SHP77 treated with DMSO at 0.1 percent for 48 hours (cell line): ENCODE data around the gene ZMYND10.

ENCODE experiments used
- DNase-seq: peaks from one replicate; lab custom pipeline; 2025; lab: John Stamatoyannopoulos, UW

The ZMYND10 gene

DNA sequence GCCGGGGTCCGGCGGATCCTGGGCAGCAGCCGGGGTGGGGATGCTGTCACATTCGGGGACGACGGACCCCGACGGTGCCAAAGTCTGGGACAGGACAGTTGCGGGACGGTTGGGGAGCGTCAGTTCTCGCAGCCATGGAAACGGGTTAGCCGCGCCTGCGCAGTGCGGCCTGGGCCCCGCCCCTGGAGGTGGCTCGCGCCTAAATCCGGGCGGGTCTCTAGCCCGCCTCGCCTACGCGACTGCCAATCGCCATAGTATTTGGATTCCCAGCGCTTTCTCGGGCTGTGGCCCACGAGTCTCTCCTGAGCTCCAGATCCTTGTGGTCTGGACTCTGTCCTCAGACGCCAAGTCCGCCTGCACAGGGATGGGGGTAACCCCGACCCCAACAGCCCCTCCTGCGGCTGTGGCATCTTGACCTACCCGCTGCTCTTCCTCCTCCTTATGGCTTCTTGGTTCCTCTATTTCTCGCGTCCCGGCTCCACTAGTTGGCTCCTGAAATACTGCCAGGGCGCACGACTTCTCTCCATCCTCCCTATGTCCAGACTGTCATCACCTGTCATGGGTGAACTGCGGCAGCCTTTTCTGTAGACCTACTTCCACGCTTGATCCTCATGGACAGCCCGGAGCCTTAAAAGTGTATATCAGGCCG, at the start of gene ZMYND10:
Gene ZMYND10 (minus strand): TSS at position 147 of the 649 bp plus-strand sequence. CDS start 153 bp downstream, outside the sequence.
- no peak for DNase-seq

DNA sequence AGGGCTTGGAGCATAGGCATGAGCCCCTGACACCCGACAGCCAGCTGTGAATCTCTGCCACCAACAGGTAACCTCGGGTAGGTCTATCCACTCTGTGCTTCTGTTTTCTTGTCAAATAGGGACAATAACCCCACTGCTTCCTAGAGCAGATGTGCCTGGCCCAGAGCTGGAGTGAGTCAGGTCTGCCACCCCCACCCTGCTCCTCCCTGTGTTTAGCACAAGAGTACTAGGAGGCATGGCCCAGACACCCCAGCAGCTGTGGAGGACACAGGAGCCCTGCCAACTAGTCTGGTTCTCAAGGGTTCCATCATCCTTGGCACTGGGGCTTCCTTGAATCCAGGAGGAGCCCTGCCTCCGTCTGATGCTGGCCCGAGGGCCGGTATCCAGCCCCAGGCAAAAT, 47.5 kb upstream of the ZMYND10 start:
- DNase-seq, result no peak

DNA sequence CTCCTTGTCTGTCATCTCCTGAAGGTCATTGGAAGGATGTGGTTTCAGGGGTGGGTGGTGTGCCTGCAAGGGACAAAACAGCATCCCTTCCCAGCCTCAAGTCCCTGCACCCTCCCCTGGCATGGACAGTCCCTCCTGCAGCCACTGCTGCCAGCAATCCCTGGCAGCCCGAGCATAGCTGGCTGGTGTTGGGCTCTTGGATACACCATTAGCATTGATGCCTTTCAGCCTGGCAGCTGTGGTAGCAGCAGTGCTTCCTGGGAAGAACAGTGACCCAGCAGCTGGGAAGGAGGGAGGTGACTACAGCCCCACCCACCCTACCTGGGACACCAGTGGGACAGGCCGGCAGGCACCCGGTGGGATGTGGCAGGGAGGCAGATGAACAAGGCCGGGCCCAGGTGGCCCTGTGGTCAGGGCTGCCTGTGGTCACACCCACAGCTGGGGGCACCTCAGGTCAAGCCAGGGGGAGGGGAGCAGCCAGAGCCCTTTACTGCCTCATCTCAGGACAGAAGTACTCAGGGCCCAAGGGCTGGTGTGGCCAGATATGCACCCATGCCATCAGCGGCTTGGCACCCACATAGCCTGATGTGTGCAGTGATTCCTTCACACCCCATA, 46.7 kb upstream of the ZMYND10 start:
- DNase-seq, result no peak

DNA sequence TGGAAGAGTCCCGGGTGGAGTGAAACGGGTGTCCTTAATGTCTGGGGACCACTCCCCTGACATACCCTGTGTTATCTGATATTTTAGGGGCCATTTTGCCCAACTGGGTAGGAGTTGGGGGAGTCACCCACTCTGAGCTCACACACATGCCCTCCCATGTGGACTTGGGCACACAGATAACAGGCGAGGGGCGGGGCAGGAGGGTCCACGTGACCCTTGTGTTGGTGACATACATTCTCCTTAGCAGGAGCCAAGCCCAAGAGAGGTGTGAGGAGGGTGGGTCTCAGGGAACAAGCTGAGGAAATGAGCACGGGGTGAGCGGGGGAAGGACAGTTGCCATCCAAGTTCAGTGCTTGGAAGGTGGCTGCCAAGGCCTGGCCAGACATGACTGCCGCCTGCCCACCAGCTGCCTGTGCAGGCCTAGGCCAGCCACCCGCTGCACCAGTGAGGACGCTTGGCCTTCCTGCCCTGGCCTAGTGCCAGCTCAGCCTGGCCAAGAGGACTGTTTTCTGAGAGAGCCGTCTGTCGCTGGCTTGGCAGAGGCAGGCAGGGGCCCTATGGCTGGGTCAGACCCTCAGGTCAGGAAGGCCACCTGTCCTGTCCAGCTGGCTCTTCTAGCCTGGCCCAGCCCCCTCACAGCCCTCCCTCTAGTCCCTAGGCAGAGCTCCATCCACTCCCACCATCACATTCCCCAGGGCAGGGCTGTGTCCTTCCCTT, 45.1 kb upstream of the ZMYND10 start:
- DNase-seq, result peak; percentile 76

DNA sequence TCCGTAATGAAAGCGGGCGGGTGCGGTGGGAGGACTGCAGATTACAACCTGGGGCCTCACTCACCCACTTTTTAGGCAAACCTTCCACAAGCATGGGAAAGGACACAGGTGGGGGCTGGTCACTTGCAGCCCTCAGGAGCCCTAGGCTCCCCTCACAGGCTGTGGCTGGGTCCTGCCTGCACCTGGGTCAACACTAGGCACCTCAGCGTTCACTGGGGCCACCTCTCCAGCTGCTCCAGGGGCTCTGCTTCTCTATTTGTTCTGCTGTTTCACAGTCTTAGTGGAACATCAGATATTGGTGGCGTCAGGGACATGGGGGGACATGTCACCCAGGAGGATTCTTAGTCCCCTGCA, 43.9 kb upstream of the ZMYND10 start:
- no peak for DNase-seq

DNA sequence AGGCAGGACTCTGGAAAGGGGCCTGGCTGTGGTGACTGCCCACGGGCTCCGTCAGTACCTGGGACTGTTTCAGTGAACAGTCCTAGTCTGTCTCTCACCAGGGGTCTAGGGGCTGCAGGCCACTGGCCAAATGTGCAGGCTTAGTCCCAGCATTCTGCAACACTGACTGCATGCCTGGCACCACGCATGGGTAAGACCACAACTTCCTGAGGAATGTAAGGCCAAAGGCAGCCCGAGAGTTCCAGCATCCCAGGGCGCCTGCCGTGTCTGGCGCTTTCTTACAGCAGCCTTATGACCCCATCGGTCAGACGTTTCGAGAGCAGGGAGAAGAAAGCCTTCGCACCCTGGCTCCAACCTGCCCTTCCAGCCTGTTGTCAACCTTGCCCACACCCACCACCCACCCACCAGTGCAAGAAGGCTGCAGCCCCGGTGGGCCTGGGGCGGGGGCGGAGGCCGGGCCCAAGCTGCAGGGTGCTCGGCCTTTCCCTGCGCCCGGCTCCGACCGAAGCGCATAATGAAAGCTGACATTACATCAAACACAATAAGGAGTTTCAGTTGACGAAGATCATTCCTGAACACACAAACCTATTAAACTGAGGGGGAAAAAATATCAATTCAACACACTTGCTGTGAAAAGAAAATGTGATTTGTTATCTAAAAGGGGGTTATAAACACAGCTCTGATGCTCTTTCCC, 43.3 kb upstream of the ZMYND10 start:
- no peak for DNase-seq

DNA sequence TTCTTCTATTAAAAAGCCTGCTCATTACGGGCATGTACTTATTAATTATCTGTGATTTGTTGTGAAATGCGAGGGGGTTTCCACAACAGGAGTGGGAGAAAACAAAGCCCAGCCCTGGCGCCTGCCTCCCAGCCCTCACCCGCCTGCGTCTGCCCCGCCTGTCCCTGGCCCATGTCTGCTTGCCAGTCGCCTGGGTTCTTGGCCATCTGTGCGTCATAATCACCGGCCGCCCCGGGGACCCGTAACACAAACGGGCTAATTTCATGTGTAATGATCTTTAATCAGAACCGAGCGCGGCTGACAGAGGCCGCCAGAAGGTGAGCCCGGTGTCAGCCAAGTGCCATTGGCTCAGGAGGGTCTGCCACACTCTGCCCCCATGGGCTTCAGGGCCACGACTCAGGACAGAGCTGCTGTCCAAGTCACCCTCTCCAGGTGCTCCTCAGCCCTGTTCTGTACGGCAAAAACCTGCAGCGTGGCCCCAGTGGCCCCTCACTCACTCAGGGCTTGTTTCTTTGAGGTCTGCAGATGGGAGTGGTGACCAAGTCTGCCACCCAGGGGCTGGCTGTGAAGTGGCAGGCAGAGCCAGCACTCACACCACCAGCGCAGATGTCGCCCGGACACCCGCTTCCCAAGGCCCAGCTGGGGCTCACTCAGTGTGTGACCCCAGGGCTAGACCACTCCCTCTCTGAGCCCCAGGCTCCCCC, 42.6 kb upstream of the ZMYND10 start:
- DNase-seq, result no peak

DNA sequence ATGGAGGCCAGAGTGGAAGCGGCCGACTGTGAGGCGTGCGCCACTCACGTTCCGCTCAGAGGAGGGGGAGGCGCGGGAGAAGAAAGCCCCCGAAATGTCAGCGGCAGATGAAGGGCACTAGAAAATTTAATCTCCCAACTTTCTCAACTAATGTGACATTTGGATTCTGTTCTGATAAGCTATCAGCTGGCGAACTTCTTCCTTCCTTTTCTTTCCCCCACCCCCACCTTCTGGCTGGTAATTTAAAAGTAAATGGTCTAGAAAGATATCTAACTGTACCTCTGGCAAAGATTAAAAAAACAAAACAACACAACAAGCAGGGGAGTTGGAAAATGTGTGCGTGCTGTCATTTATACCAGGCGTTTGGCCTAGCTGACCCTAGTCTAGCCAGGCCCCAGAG, 40.2 kb upstream of the ZMYND10 start:
- no peak for DNase-seq

DNA sequence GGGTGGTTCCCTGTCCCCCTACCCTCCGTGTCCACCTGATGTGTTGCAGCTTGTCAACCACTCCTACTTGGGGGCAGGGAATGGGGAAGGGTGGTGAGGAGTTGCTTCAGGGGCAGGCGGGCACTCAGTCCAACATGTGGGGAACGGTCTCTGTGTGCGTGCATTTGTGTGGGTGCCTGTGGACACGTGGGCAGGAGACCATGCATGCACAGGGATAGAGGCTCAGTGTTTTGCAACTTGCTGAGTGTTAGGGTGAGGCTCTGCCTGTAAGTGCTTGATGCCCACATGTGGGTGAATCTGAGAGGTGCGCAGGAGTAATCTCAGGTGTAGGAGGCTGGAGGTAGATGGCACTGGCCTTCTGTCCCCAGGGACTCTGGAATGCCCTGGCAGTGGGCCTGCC, 38.2 kb upstream of the ZMYND10 start:
- no peak for DNase-seq

DNA sequence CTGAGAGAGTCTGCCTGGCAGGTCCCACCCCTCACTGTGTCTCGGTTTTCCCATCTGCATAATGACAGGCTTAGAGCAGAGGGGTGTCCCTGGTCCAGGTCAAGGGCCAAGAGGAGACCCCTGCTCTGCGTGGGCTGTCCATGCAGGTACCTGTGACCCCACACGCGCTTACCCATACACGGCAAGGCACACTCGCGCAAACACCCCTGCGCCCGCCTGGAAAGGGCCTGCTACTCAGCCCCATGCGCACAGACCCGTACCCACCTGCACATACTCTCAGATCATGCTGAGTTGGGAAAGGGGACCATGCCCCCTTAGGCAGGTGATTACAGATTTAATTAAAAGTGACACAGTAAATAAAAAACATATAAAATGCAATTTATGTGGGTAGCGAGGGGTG, 37.2 kb upstream of the ZMYND10 start:
- DNase-seq, result no peak

DNA sequence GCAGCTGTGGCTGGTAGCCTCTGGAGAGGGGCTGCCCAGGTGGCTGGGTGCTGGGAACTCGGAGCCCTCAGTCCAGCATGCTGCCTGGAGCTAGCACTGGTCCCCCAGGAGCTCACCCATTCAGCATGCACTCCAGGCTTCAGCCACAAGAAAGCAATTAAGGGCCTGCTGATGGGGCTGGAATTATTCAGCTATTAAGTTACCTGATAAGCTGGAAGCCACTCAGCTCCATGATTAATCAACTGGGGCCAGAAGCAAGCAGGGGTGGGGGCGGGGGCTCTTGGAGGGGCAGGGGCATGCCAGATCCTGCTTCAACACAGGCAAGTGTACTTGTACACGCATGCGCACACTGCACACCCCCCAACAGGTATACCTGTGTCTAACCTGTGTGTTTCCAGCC, 35.9 kb upstream of the ZMYND10 start:
- DNase-seq, result no peak

DNA sequence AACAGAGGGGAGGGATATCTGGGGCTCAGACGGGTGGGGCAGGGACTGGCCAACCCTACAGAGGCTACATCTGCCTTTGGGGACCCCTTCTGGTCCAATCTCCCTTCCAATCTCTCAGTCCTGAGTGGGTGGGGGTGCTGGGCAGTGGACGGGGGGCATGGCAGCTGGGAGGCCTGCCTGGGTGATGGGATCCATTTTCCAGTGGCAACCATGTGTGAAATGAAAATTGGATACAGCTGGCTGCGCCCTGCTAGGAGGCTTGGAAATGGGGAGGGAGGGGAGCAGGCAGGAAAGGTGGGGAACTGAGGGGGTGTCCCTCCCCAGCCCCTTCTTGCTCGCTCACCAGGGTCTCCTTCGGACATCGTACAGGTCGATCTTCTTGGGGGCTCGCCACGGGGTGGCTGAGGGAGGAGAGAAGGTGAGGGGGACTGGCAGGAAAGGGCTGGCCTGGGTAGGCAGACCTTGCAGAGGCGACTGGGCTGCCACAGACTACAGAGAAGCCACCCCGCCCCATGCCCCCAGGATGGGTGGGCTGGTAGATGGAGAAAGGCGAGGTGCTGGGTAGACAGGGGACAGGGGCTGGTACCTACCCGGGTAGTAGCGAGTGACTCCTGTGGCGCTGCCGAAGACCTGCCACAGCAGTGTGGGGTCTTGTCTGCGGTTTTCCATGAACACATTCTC, 35.0 kb upstream of the ZMYND10 start:
- no peak for DNase-seq

DNA sequence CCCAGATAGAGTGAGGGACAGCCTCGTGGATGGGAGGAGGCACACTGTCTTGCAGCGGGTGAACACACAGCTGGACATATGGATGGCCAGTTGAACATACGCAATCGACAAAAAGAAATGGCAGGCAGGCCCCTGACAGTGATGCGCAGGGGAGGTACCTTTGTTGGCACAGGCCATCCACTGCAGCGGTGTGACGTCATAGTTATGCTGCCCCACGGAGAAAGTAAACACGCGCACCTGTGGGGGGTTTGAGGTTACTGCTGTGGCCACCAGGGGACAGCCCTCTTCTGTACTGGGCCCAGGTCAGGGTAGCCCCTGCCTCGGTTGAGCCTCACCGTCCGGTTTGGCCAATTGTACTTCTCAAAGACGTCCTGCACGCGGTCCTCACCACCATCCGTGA, 33.2 kb upstream of the ZMYND10 start:
- DNase-seq, result no peak

DNA sequence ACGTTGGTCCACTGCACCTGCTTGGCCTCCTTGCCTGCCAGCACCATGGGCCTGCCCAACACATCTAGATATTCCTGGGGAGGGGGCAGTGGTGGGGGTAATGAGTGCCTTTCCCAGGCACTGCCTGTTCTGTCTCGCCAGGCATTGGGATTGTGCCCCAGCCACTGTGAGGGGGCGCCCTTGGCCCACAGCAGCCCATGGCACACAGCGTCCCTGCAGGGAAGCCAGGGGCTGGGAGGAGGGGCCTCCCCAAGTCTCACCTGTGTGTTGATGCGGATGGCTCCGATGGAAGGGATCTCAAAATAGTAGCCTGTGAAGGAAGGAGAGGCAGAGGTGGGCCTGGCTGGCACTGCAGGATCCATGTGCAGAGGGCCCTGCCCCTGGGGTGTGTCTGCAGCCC, 32.5 kb upstream of the ZMYND10 start:
- no peak for DNase-seq

DNA sequence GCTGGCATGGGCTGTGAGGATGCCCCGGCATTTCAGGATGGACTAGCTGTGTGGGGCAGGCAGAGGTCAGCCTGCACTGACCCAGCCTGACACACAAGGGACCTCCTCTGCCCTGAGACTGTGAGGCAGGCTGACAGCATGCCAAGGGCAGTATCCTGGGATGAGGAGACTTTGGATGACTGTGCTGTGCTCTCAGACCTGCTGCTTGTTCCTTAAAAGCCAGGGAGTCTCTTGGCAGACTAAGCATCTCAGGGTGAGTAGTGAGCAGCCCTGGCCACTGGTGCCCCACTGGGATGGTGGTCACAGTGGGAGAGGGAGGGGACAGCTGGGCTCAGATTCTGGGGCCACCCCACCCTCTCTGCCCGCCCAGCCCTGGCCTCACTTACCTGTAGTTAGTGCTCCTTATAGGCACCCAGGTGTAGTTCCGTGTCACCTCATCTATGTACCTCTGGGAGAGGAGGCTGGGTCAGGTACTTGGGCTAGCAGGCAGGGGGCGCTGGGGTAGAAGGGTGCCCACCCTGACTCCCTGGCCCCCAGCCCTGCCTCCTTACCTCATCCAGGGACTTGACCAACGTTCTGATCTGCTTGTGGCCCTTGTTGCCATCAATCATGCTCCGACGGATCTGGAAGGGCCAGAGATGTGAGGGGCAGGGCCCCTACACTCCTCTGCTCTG, 29.9 kb upstream of the ZMYND10 start:
- no peak for DNase-seq

DNA sequence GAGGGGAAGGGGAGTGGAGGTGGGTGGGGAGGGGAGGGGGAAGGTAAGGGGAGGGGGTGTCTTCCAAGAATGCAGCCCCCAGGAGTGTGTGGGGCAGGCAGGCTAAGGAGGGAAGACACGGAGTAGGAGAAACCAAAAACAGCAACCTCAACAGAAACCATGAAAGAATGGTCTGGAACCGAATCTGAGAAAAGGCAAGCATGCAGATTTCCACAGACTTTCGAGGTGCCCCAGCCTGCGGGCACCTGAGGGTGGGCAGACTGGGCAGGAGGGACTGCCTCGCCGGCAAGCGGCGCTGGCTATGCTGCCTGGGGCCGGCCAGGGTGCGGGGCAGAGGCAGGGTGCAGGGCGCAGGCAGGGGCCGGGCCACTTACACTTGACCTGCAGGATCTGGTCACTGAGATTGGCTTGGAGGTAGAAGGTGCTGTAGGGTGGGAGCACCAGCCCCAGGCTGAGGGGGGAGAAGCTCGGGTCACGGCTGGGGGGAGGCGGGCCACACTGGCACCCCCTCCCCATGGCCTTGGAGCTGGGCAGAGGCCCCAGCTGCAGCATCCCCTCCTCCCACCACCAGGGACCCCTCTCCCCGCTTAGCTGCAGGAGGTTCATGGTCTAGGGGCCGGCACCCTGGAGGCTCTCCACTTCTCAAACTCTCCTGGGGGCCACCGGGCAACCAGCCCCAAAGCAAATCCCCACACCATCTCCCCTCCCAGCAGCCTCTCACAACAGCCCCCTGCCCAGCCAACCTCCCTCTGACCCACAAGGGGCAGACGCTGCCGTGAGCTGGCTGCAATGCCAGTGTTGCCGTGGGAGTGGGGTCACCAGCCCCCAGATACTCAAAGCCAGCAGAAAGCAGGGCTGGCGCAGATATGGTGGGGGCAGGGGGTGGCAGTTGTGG, 29.1 kb upstream of the ZMYND10 start:
- DNase-seq, result no peak

DNA sequence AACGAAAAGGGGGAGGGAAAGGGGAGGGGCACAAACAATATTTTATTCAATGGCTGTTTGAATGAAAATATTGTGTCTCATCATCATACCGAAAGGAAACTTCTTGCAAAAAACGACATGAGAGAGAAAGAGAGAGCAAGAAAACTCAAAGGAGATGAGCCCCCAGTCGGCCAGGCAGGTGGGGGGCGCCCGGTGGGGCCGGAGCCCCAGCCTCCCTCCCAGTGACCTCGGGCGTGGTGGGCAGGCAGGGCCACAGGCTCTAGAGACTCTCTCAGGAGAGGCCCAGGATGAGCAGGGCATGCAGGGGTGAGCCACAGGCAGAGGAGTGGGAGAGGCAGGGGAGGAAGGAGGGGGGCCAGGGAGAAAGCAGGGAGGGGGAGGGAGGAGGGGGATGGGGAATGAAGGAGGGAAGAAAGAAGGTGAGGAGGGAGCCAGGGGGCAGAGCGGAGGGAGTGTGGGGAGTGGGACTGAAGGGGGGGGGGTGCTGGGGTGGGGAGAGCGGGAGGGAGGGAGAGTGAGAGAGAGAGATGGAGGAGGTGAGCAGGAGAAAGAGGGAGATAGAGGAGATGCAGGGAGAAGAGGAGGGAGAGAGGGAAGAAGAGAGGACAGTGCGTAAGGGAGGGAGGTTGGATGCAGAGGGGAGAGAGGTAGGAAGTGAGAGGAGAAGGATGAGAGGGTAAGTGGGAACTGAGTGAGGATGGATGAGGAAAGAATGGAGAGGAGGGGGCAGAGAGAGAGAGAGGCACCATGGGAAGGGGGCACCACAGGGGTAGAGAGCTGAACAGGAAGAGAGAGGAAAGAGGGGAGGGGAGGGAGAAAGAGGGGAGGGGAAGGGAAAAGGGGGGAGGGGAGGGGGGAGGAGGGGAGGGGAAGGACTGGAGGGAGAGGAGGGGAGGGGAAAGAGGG, 27.9 kb upstream of the ZMYND10 start:
- no peak for DNase-seq

DNA sequence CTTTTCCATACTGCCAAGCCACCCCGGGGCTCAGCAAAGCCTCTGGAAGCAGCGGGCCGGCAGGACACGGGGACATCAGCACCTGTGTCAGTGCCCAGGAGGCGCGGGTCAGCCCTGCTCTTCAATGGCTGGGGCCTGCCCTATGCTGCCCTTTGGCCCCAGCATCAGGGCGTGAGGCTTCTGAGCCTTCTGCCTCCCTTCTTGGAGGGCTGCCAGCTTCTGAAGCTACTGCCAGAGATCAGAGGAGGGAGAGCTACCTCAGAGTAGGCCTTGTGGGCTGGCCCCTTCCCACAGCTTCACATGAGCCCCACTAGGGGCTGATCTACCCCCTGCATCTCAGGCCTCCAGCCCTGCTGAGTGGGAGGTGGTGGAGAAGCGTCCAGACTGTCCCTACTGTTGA, 26.8 kb upstream of the ZMYND10 start:
- DNase-seq, result no peak

DNA sequence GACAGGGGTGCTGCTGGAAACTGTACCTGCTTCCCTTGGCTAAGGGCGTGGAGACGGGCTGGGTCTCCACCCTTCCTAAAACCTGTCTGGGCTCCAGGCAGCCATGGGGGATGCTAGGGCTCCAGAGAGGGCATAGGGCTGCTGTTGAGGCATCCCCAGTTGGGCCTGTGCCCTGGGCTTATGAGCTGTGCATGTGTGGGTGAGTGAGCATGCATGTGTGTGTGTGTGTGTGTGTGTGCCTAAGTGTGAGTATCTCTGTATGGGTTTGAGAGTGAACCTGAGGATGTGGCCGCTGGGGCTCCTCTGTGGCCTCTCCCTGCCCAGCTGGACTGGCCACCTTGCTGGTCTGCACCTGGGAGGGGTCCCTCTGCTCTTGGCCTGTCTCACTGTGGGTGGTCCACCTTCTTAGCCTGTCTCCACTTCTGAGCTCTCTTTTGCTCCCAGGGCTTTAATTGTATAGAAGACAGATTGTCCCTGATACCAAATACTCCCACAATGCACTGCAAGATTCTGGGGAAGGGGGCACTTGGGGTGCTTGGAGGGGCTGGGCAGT, 25.7 kb upstream of the ZMYND10 start:
- DNase-seq, result no peak
